ENCODE measurements around the gene SAMMSON.

SAMMSON gene

DNA sequence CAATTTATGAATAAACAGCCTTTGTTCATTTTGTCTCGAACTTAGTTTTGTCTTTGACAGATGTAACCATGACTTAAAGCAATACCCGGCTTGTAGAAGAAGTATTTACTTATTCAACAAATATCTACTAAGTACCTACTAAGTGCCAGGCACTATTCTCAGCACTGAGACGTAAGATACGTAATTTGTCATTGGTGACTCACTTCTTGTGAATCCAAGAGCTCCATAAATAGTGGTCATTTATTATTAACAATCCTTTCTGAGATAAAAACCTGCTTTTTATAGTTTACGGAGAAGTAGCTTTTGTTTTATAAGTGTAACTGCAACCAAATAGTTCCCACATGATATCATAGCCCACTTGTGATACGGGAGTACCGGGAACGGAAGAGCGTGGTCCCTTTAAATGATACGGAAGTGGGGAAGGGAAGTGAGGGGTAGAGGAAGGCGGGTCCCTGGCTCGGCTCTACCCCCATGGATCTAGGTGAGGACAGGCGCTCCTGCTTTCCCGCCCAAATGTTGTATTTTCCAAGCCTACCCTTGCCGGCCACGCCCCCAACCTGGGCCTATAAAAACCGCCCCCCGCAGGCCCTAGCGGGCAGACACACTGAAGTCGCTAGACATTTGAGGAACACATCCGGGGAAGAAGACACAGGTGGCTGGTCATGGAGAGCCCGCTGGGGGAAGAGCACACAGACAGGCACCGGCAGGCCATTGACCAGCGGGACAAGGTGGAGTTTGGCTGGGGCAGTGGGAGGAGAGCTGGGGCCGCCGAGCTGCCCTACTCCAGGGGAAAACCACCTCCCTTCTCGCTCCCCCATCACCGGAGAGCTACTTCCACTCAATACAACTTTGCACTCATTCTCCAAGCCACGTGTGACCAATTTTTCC is at the start of gene SAMMSON:
TSS of gene SAMMSON (plus strand) at position 594 of the 888 bp plus-strand sequence.
- no peak for DNase-seq

DNA sequence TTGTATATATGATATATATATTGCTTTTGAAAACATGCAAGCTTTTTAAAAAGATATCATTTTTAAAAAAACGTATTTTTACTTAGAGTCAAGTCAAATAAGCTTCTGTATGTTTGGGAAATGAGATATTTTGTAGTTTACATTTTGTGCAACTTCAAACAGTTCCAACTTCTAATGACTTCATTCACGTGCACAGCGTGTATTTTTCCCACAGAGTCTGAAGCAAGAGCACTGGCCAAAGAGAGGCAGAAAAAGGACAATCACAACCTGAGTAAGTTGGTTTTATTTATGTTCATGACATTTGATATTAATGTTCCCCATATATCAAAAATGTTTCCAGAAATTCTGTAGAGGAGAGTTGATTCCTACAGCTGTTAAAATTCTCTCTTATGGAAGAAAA is 47.9 kb upstream of the SAMMSON start:
- no peak for DNase-seq

DNA sequence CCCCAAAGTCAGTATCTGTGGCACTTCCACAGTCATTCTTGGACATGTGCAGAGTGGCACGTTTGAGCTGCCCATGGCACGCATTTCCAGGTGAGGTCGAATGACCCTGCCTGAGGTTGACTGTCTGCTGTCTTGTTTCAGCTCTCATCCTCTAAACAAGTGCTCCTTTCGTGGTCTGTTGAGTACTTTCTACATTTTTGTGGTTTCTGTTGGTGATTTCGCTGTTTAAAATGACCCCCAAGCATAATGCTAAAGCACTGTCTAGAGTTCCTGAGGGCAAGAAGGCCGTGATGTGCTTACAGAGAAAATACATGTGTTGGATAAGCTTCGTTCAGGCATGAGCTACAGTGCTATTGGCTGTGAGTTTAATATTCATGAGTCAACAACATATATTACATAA is 40.0 kb upstream of the SAMMSON start:
- DNase-seq, result no peak

DNA sequence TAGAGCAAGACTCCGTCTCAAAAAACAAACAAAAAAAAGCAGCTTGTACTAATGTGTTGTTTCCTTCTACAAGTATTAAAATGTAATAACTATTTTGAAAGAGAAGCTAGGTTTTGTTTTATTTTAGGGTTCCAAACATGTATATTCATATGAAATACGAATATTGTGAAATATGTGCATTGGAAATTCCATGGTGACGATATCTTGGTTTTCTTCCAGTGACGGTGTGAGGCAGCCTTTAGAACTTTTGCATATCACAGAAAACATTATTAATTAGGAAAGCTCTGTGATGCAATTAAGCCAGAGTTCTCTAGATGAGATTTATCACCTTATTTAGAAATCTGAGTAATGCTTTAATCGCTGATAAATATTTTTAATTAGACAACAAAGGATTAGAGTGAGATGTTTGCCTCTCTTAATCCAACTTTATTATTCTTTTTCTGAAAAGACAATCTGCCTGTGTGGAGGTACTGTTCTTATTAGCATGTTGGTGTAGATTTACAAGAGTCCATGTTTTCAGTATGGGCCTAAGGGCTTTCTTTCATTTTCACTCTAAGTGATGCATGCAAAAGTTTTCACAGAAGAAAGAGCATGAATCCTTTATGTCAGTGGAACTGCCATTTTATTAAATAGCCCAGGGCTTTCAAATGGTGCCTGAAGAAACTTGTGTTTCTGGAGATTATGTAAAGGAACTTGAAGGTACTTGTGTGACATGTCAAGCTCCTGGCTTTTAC is 37.7 kb upstream of the SAMMSON start:
- no peak for DNase-seq

DNA sequence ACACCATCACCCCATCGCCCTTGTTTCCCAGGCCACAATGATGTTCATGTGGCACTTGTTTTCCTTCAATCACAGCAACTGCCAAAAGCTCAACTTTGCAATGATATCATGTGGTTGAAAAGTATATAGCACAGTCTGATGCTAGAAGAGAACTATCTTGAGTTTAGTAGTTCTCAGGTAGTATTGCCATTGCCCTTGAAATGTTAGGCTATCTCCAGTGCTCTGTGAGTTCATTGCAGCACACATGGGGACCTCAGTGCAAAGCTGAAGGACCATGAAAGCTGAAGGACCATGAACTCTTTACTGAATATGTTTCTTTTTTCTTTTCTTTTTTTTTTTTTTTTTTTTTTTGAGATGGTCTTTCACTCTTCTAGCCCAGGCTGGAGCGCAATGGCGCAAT is 35.9 kb upstream of the SAMMSON start:
- DNase-seq, result no peak

DNA sequence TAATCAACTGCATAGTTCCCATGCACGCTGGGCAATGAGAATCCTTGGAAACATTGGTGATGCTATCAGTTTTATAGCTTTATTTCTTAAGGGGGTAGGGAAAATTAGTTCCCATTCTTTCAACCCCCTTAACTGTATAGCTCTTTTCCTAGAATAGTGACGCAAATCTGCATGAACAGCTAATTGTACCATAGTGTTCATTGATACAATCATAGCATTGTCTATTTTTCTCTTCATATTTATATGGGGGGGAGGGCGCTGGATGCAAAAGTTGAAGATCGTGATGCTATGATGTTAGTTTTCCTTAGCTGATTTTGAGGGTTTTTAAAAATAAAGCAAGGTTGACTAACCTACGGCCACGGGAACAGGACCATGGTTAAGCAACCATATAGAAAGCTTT is 32.4 kb upstream of the SAMMSON start:
- DNase-seq, result no peak

DNA sequence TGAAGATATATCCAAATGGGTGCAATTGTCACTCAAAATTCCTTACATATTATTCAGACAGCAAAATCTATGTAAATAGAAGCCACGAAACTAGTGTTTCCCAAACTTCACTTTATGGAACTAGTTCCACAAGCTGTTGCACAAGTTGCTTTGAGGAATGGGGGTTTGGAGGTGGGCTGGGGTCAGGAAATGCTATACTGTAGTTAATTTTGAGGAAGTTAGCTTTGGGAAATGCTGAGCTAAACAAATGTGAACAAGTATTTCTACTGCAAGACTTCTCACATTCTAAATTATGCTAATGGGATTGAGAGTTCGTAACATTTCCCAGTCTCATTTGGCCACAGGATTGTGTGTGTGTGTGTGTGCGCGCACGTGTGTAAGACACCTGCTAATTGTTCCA is 28.7 kb upstream of the SAMMSON start:
- no peak for DNase-seq

DNA sequence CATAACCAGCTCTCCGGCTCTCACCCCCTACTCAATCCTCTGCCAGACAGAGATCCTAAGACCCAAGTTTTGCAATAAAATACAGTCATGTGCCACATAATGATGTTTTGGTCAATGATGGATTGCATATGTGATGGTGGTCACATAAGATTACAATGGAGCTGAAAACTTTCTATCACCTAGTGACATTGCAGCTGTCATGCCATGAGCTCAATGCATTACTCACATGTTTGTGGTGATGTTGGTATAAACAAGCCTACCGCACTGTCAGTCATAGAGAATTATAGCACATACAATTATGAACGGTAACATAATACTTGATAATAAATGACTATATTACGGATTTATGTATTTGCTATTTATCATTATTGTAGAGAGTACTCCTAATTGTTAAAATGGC is 26.9 kb upstream of the SAMMSON start:
- DNase-seq, result no peak

DNA sequence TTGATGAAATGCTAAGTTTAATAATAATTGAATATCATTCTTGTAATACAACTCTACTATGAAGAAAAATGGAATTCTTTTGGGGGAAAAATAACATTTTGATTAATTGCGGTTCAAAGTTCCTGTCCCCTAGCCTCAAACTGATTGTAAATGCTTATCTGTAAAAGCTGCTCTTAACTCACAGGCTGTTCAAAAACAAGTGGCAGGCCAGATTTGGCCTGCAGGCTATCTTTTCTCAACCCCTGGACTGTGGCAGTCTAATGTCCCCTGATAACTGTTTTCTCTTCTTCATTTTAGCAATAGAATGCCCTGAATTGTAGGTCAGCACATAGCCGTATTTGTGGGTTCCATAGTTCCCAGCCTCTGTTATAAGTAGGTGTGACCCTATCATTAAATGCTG is 23.5 kb upstream of the SAMMSON start:
- DNase-seq, result no peak

DNA sequence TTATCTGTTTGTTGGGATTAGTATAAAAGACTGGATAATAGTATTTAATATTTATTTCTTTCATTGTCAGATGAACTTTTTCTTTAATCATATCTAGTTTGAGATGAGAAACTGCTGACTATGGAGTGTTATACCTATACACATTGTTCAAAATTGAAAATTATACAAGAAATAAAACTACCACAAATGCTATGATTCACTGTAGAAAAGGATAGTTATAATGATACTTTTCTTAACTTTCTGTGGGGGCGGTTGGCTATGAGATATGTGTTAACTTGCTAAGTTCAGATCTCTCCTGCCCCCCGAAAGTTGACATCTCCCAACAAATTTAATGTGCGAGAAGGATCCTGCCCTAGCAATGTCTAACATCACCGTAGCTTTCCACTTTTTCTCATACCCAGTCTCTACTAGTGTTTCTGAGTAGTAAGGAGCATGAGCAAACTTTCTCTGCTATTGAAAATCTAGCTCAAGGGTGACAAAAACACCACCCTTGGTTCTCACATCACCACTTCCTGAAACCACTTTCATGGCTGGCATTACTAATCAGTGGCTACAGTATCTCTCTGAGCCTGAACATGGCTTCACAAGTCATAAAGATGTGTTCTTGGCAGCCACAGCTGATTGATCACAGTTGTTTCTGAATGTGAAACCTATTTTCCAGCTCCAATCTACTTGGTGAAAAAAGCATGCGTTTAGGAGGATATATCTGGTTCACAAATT is 15.8 kb upstream of the SAMMSON start:
- no peak for DNase-seq

DNA sequence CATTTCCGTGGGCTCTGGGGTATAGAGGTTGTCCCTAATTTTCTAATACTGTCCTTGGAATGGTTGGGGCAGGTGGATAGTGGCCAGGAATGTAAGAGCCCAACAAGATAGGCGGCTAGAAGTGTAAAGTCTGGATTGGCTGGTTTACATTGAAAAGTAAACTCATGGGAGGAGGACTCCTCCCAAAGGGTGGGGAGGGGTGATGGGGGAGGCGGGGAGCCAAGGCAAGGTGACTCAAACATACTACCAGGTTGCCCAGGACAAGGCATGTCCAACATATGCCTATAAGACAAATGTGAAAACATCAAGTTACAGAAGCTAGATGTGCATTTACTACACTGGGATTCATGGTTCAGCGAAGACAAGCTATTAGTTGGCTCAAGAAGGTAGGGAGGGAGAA is 14.3 kb upstream of the SAMMSON start:
- no peak for DNase-seq

DNA sequence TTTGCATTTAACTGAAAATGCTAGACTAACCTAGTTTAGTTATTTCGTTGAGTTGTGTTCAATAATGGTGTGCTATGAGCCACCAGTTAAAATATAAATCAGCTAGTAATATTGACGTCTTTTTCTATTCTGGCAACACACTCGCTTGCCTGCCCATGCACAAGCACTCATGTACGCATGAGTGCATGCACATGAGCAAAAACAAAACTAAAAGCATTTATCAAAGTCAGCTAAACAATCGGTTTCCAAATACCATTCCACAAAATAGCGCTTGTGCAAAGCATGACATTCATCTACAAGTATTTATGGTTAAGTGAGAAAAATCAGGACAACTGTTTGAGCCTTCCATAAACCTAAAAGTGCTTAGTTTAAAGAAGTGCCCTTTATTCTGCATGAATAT is 13.1 kb upstream of the SAMMSON start:
- DNase-seq, result no peak

DNA sequence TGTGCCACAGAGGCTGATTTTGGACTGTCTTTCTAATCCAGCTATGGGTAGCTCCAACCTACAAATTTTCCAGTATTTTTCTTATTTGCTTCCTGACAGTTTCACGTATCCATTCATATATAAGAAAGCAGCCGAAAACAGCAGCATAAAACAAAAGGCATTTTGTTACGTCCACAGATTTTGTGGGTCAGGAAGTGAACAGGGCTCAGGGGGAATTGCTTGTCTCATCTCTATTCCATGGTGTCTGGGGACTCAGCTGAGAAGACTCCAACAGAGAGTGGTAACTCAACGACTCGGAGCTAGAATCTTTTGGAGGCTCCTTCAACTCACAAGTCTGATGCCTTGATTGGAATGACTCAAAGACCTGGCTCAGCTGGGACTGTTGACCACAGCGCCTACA is 11.7 kb upstream of the SAMMSON start:
- no peak for DNase-seq

DNA sequence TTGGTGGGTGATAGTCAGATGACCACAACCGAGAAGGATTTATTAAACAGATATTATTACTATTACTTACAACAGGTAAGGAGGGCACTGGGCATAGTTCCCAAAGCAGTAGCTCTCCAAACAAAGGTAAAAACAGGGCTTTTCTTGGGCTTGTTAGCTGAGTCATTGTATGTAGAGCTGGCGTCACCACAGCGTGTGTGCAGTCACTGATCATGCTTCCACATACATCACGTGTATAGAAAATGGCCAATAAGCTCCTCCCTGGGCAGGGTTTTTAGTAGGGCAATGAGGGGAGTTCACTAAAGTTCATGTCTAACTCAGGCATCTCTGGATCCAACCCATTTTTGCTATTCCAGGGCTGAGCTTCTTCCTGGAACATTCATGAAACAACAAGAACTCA is 5.8 kb upstream of the SAMMSON start:
- no peak for DNase-seq

DNA sequence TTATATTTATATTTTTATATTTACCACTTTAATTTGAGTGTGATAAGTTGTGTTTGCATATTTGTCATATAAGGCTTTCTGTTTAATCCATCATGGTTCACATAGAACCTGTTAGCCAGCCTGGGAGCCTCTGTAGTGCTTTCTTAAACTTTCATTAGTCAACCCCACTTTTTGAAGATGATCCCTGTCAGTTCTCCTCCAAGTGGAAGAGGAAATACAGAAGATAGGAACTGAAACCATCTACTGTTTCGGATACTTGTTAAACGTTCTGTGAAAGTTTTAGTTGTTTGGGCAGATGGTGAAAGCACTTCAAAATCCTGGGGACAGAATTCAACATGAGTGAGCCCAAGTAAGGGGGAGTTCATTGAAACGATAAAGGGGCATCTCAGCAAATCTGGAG is 4.6 kb upstream of the SAMMSON start:
- DNase-seq, result no peak

DNA sequence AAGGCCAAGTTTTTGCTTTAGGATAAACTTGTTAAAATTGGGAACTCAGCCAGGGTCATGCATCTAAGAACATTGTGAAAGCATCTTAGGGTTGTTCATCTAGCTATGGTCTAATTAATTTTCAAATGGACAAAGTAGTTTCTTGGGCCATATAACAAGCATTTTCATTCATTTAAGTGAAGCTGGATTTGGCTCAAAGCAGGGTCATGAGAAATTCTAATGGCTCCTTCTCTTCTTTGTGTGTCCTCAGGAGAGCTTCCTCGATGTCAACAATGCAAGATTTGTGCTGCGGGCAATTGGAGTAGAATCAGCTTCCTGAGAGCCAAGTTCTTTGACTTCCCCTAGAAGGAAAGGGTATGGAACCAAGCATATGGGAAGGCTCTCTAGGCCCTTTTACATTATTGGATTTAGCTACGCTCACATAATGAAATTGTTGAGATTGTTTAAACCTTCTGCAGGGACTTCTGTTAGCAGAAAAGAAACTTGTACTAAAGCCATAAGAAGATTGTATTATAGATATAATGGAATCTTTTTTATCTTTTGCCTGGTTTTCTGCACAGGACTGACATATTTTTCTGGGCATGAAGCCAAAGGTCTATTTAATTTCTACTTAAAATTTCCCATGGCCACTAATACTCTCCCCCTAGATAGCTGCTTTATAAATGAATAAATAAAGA is 1.8 kb upstream of the SAMMSON start:
- no peak for DNase-seq

DNA sequence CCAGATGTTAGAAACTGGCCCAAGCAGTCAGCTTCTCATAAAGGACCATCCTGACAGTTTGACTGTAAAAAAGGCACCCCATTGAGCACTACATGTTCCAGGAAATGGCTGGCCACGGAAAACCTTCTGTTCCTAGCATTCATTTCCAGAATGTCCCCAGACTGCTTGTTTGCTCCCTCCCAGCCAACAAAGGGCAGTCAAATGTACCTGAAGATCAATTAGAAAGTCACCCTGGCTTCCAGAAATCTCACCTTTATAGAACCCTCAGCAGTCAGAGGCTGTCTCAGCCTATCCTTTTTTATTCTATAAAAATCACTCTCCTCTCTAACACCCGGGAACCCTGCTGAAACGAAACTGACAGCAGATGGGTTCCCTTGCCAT is 784 bp upstream of the SAMMSON start:
- no peak for DNase-seq

DNA sequence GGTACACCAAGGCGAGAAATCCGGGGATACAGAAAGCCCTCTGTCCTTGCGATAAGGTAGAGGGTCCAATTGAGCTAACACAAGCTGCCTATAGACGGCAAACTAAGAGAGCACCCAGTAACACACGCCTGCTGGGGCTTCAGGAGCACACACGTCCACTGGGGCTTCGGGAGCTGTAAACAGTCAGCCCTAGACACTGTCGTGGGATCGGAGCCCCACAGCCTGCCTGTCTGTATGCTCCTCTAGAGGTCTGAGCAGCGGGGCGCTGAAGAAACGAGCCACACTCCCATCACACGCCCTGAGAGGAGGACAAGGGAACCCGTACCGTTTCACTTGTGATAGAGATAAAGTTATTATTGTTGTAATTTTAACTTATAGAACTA is 486 bp downstream of the SAMMSON start:
- no peak for DNase-seq

DNA sequence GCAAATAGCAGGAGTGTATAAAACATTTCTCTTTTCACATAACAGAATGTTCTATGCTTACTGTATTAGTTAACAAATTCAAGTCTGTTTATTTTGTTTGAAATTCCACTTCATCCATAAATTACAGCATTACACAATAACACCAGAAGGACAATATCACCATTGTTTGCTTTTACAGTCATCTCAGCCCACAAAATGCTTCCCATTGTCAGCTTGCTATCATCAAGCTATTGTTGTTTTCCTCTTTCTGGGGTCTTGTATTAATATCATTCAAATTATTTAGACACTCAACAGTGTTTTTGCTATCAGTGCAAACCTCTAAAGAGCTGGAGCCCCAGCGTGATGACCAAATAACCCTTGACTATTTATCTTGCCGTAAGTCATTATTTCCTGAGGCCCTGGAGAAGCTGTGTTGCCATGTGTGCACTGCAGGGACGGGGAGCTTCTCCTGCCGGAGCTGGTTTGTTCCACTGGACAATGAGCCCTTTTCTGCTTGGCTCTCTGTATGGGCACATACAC is 1.1 kb downstream of the SAMMSON start:
- no peak for DNase-seq

DNA sequence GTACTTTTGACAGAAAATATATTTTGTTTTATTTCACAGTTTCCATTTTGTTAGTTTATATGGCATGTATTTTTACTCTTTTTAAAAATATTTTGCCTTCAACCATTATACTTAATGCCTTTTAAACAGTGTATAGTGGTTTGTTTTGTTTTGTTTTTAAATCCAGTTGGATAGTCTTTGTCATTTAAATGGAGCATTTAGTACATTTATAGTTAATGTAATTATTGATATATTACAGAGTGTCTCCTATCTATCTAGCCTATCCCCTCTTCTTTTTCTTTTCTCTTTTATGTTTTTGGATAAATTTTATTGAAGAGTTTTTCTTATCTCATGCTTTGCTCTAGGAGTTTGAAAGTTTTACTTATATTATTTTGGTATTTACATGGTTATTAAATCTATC is 3.6 kb downstream of the SAMMSON start:
- DNase-seq, result no peak

DNA sequence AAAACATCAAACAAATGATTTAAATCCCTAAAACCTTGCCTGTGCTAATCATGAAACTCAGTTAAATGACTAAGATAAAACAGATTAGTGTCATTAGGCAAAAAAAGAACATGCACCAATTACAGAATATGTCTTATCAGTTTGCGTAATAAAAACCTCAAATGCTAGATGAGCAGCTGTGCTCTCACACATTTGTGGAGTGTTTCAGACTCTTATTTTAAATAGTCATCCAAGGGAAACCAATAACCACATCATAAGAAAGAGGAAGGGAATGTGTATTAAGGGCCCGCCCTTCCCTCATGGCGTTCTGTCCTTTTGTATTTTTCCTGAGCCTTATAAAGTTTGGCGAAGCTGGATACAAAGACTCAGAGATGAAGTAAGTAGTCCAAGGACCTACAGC is 6.6 kb downstream of the SAMMSON start:
- DNase-seq, result no peak

DNA sequence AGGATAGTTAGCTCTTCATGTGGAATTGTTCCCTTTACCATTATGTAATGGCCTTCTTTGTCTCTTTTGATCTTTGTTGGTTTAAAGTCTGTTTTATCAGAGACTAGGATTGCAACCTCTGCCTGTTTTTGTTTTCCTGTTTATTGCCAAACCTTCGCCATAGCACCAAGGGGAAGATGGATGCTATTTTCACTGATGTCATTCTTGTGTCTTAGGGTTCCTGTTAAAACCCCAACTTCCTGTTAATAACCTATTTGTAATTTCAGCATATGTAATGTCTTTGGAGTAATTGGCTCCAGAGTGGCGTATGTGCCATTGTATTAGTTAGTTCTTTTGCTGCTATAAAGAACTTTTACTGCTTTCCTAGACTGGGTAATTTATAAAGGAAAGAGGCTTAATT is 10.8 kb downstream of the SAMMSON start:
- DNase-seq, result no peak

DNA sequence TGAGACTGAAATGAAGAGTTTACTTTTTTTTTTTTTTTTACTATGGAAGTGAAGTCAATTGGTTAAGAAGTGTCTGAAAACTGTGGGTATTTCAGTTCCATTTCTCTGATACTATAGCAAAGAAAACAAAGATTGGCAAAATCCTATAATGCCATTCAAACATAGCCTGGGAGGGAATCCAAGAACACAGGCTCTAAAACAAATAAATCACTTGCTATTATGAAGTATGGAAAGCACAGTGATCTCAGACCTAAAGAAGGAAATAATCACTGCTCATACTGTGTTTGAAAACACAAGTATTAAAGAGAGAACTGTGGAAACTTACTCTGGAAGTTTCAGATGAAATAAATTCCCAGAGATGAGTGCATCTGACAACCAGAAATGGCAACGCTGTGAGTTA is 12.0 kb downstream of the SAMMSON start:
- DNase-seq, result no peak
